Measurements from ENCODE around the gene R3HDM2.

The R3HDM2 gene

DNA sequence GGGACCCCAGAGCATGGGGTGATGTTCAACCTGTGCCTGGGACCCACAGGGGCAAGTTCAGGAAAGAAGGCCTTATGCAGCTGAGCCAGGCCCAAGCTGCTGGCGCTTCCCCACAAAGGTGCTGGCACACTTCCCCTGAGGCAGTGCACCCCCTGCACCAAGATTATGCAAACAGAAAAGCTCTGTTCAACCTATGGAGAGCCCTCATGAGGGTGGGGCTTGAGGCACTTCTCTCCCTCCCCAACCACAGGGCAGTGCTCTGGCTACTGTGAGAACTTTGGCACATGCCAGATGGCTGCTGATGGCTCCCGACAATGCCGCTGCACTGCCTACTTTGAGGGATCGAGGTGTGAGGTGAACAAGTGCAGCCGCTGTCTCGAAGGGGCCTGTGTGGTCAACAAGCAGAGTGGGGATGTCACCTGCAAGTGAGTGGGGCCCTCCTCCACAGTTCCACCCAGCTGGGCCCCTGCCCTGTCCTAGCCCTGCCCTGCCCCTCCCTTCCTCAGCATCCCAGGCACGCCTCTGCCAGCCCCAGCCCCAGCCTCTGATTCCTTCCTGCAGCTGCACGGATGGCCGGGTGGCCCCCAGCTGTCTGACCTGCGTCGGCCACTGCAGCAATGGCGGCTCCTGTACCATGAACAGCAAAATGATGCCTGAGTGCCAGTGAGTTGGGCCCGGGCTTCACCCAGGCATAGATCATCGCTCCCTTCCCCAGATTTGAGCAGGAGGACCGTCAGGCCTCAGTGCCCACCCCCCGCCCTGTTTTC is 219.7 kb downstream of the R3HDM2 start:
- TF ChIP-seq CTCF (IDR thresholded peaks at IDR 0.05; ENCODE audit: insufficient read depth, low read depth, low read length, missing control alignments), result no peak
- H3K4me3 ChIP-seq (ENCODE audit: low read depth, low read length), result no peak overlapping the region
- DNase-seq (ENCODE audit: low read depth), result no peak

DNA sequence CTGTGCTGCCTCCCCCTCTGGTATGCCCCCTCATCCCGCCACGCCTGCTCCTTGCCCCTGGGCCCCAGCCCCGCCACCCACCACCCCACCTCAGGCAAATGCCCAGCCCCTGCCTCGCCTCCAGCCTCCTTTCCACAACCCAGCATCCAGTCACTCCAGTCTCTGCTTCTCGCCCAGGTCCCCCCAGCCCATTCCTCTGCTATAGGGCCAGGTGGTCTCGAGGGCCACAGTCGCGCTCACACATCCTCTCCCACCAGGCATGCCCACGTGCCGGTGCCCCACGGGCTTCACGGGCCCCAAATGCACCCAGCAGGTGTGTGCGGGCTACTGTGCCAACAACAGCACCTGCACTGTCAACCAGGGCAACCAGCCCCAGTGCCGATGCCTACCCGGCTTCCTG is 220.4 kb downstream of the R3HDM2 start:
- H3K4me3 ChIP-seq (ENCODE audit: low read depth, low read length), result no peak overlapping the region
- TF ChIP-seq CTCF (IDR thresholded peaks at IDR 0.05; ENCODE audit: insufficient read depth, low read depth, low read length, missing control alignments), result no peak
- no peak for DNase-seq (ENCODE audit: low read depth)

DNA sequence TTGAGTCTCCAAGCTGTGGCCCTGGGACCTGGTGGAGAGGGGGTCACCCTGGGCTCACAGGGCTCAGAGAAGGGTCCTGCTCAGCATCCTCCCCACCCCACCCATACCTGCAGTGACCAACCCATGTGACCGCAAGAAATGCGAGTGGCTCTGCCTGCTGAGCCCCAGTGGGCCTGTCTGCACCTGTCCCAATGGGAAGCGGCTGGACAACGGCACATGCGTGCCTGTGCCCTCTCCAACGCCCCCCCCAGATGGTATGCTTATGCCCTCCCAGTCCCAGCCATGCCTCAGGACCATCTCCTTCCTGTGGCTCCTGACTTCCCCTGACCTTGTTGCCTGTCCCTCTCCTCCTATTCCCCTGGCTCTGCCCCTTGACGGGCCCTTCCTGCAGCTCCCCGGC is 220.9 kb downstream of the R3HDM2 start:
- no peak overlapping the region for H3K4me3 ChIP-seq (ENCODE audit: low read depth, low read length)
- DNase-seq (ENCODE audit: low read depth), result no peak
- no peak for TF ChIP-seq CTCF (IDR thresholded peaks at IDR 0.05; ENCODE audit: insufficient read depth, low read depth, low read length, missing control alignments)

DNA sequence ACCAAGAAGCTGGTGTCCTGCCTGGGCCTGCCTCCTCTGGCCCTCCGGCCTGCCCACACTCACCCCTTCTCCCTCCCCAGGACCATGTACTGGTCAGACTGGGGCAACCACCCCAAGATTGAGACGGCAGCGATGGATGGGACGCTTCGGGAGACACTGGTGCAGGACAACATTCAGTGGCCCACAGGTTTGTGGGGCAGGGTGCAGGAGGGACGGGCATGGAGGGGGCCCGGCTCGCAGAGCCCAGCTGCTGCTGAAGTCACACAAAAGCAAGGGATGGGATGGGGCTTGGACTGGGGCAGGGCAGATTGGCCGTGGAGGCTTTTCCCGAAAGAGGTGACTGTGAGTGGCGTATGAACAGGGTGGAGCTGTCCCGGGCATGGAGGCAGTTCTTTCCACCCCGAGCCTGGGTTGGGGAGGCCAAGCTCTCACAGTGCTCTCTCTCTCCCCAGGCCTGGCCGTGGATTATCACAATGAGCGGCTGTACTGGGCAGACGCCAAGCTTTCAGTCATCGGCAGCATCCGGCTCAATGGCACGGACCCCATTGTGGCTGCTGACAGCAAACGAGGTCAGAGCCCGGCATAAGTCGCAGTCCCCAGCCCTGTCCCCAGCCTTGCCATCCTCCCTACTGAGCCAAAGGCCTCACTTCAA is 222.1 kb downstream of the R3HDM2 start:
- no peak overlapping the region for H3K4me3 ChIP-seq (ENCODE audit: low read depth, low read length)
- TF ChIP-seq CTCF (IDR thresholded peaks at IDR 0.05; ENCODE audit: insufficient read depth, low read depth, low read length, missing control alignments), result no peak
- no peak for DNase-seq (ENCODE audit: low read depth)

GRCh38 chr12:57207731-57208630 is 222.9 kb downstream of the R3HDM2 start:
- no peak for DNase-seq (ENCODE audit: low read depth)
- TF ChIP-seq CTCF (IDR thresholded peaks at IDR 0.05; ENCODE audit: insufficient read depth, low read depth, low read length, missing control alignments), result no peak
- H3K4me3 ChIP-seq (ENCODE audit: low read depth, low read length), result no peak overlapping the region

DNA sequence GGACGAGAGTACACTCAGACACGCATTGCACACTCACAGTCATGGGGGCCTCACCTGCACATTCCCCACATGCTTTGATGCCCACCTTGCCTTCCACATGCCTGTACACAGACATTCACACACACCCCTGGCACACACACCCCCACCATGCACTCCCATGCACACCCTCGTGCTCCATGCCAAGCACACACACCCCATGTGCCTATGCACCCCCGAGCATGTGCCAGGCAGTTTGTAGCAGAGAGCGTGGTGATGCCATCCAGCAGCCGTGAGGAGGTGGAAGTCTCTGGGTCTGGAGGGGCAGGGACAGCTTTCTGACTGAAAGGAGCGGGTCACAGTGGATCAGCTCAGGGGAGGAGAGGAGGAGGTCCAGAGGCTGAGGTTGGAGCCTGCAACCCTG is 224.9 kb downstream of the R3HDM2 start:
- H3K4me3 ChIP-seq (ENCODE audit: low read depth, low read length), result no peak overlapping the region
- DNase-seq (ENCODE audit: low read depth), result no peak
- no peak for TF ChIP-seq CTCF (IDR thresholded peaks at IDR 0.05; ENCODE audit: insufficient read depth, low read depth, low read length, missing control alignments)

All from GM12865 (cell line).